Gastroesophageal sphincter (tissue), 4 donors: Measurements from ENCODE around the gene CDCP2. TPM values are rescaled to one million over a fixed set of nuclear protein-coding genes. Genes with fewer than 3 reads are reported as not detected.

Source experiments
- ATAC-seq: fragments of 150-250 bp; one replicate; pipeline ENCODE4 v1.9.1; 2016; ENCODE audit warnings: mild to moderate bottlenecking, moderate library complexity
- H3K27ac ChIP-seq, 4 donors: fragments of 200-600 bp; sonication (generic) in 3 of 4; 1 replicate in 3 of 4; 2 replicates in 1 of 4; pipeline ENCODE4 v1.5.1; 2016 to 2019
- H3K27me3 ChIP-seq: fragments of 200-600 bp; sonication (generic); one replicate; pipeline ENCODE4 v1.5.1; 2019
- H3K36me3 ChIP-seq, 2 donors: fragments of 200-600 bp; sonication (generic); one replicate each; pipeline ENCODE4 v1.5.1; 2019; ENCODE audit warnings: control low read depth in 1 of 2
- H3K4me1 ChIP-seq, 3 donors: fragments of 200-600 bp; sonication (generic); 1 replicate in 2 of 3; 2 replicates in 1 of 3; pipeline ENCODE4 v1.5.1; 2016 to 2019; ENCODE audit warnings: control low read depth in 2 of 3
- H3K4me3 ChIP-seq, 2 donors: fragments of 200-600 bp; sonication (generic); one replicate each; pipeline ENCODE4 v1.5.1; 2019; ENCODE audit warnings: mild to moderate bottlenecking in 1 of 2, moderate library complexity in 1 of 2
- H3K9me3 ChIP-seq, 3 donors: fragments of 200-600 bp; sonication (generic); one replicate each; pipeline ENCODE4 v1.5.1; 2017 to 2019; ENCODE audit warnings: control low read depth in 2 of 3
- EP300 ChIP-seq: sonication (generic); formaldehyde crosslinking; IDR thresholded peaks from one replicate; pipeline ENCODE4 v1.6.1; 2017; ENCODE audit warnings: antibody characterized with exemption, mild to moderate bottlenecking
- POLR2A ChIP-seq, 2 donors: fragments of 450-650 bp; IDR thresholded peaks; one replicate each; pipeline ENCODE4 v1.6.1; 2017; ENCODE audit warnings: antibody characterized with exemption in 2 of 2, mild to moderate bottlenecking in 2 of 2, moderate library complexity in 1 of 2
- POLR2AphosphoS5 ChIP-seq: sonication (generic); formaldehyde crosslinking; IDR thresholded peaks from one replicate; pipeline ENCODE4 v1.6.1; 2017; ENCODE audit warnings: antibody characterized with exemption
- WGBS, 2 donors: methylation state at CpG; one replicate each; pipeline ENCODE4 v1.1.5; 2018; ENCODE audit warnings: low coverage in 1 of 2; 5-methylcytosine and 5-hydroxymethylcytosine counted together
- total RNA-seq, 4 donors: library from RNA; depleted of rRNA; stranded (reverse); fragments of >200 nt; gene quantifications; one replicate each; pipeline ENCODE4 v1.1.0, GENCODE V29; 2016
- TF ChIP-seq, protein P1 (sequence below), 4 experiments: fragments of 200-600 bp in 2 of 4; fragments of 450-650 bp in 2 of 4; sonication (generic) in 1 of 4; IDR thresholded peaks; one replicate each; pipeline ENCODE4 v1.5.1; 2017 to 2019; ENCODE audit warnings: antibody characterized with exemption in 4 of 4, mild to moderate bottlenecking in 2 of 4, moderate library complexity in 2 of 4

Gene CDCP2
- total RNA-seq, 4 donors from 2014 or later, result 0.13 to 0.23 TPM; not detected in 2

DNA sequence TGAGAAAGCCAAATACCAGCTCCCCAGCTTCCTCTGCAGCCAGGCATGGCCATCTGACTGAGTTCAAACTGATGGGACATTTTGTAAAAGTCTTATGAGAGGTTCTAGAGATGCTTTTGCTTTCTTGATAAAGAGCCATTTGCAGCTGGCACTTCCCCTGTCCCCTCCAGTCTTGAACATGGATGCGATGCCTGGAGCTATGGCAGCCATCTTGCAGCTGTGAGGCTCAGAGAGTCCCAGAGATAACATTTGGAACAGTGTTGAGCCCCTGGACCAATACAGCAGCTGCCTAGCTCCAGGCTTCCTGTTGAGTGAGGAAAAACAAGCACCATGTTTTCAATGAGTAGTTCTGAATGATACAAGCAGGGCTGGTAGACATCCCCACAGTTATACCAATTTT lies 13.8 kb downstream of the CDCP2 start:
- Histone ChIP-seq H3K36me3 (no peaks in the 10 kb centered on the region), H3K27ac (no peak overlapping the region), H3K9me3 (no peaks in the 10 kb centered on the region), H3K27me3 (no peaks in the 10 kb centered on the region), H3K4me1 (no peaks in the 10 kb centered on the region), H3K4me3 (no peak overlapping the region)
- TF ChIP-seq POLR2A (IDR thresholded peaks at IDR 0.05), result no peak
- TF ChIP-seq, protein P1, sequence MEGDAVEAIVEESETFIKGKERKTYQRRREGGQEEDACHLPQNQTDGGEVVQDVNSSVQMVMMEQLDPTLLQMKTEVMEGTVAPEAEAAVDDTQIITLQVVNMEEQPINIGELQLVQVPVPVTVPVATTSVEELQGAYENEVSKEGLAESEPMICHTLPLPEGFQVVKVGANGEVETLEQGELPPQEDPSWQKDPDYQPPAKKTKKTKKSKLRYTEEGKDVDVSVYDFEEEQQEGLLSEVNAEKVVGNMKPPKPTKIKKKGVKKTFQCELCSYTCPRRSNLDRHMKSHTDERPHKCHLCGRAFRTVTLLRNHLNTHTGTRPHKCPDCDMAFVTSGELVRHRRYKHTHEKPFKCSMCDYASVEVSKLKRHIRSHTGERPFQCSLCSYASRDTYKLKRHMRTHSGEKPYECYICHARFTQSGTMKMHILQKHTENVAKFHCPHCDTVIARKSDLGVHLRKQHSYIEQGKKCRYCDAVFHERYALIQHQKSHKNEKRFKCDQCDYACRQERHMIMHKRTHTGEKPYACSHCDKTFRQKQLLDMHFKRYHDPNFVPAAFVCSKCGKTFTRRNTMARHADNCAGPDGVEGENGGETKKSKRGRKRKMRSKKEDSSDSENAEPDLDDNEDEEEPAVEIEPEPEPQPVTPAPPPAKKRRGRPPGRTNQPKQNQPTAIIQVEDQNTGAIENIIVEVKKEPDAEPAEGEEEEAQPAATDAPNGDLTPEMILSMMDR (IDR thresholded peaks at IDR 0.05), result no peak
- TF ChIP-seq POLR2AphosphoS5, result no peak
- TF ChIP-seq EP300, result no peak
- ATAC-seq, result no peak
- WGBS, 2 donors, result no CpG with 5 or more reads among the region's 1 CpG

DNA sequence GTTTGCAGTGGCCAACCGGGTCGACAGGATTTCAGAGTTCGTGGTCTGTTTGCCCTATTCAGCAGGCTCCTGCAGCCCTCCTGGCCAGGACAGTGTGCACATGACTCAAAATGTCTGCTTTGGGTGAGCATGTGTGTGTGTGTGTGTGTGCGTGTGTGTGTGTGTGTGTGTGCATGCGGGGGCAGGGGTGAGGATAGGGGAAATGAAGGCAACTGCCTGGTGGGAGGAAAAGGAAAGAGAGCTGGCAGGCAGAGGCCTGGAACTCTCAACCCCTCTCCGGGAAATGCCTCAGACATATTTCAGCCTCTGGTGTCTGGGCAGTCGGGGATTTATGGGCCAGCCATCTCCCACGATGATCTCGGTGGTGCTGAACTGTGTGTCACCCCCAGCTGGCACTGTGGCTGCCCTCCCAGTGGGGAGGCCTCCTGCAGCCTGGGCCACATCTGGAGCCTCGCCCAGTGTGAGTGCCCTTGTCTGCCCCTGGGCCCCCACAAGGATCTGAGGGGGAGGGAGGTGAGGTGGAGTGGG lies 15.2 kb downstream of the CDCP2 start:
- no peaks in the 10 kb centered on the region for H3K27me3 ChIP-seq
- no peak overlapping the region for H3K27ac ChIP-seq
- H3K4me3 ChIP-seq, result no peak overlapping the region
- WGBS, 2 donors, result 60% methylated on average over 1 of the region's 10 CpGs; no CpG with 5 or more reads in 1 of the 2 donors
- H3K36me3 ChIP-seq, result no peaks in the 10 kb centered on the region
- no peaks in the 10 kb centered on the region for H3K9me3 ChIP-seq
- no peak for ATAC-seq
- TF ChIP-seq POLR2AphosphoS5 (no peak), POLR2A (IDR thresholded peaks at IDR 0.05) (no peak), EP300 (no peak)
- TF ChIP-seq, protein P1 (IDR thresholded peaks at IDR 0.05), result no peak
- H3K4me1 ChIP-seq, result no peaks in the 10 kb centered on the region

DNA sequence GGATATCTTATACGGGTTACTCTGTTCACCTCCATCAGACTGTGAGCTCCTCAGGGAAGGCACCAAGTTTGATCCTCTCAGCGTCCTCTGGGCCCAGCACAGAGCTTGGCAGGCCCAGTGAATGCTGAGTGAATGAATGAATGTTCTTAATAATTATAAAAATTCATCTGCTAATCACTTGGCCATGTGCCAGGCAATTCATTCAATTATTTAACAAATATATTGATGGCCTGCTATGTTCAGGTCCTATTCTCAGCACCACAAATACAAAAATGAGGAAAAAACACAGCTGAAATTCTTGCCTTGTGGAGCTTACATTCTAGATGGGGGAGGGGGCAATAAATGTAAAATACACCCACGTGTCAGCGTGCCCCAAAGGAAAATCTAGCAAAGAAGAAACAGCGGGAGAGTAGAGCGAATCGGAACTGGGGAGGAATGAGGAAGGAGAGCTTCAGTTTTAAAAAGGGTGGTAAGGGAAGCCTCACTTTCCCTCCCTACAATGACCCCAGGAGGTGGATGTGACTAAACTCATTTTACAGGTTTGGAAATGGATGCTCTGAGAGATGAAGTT lies 15.8 kb downstream of the CDCP2 start:
- H3K27me3 ChIP-seq, result no peaks in the 10 kb centered on the region
- no peaks in the 10 kb centered on the region for H3K4me1 ChIP-seq
- no peak for TF ChIP-seq POLR2A (IDR thresholded peaks at IDR 0.05)
- ATAC-seq, result no peak
- no peaks in the 10 kb centered on the region for H3K36me3 ChIP-seq
- H3K9me3 ChIP-seq, result no peaks in the 10 kb centered on the region
- 85 to 86% methylated on average over 5 to 7 of the region's 7 CpGs for WGBS, 2 donors
- no peak overlapping the region for H3K27ac ChIP-seq
- H3K4me3 ChIP-seq, result no peak overlapping the region

DNA sequence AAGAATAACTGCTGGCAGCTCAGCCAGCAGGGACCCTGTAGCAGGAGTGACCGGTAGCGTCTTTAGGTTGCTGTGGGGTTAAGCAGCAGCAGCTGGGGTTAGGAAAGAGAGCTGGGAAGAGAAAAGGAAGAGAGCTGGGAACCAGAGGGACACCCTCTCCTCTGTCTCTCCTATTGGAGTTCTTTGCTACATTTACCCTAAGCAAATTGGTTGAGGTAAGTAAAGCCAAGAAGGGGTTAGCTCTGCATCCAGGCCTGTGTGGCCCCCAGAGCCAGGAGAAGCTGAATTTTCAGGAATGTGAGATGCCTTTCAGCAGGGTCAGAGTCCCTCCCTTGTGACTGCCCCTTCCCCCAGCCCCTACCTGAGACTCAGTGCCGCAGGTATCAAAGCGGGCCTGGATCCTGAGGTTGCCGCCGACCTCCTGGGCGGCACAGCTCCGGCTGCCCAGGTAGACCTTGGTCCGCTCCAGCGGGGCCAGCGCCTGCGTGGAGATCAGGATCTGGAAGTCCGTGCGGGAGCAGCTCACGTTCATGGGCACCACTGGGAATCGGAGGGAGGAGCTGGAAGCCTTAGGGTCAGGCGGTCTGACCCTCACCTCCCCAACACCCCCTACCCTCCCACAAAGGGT lies 16.4 kb downstream of the CDCP2 start:
- no peaks in the 10 kb centered on the region for H3K4me1 ChIP-seq
- 83% methylated on average over 2 of the region's 17 CpGs; no CpG with 5 or more reads in 1 of the 2 donors for WGBS, 2 donors
- no peak overlapping the region for H3K4me3 ChIP-seq
- ATAC-seq, result no peak
- no peaks in the 10 kb centered on the region for H3K27me3 ChIP-seq
- H3K9me3 ChIP-seq, result no peaks in the 10 kb centered on the region
- no peak overlapping the region for H3K27ac ChIP-seq
- H3K36me3 ChIP-seq, result no peaks in the 10 kb centered on the region
- TF ChIP-seq POLR2A (IDR thresholded peaks at IDR 0.05) (no peak), POLR2AphosphoS5 (no peak), EP300 (no peak)
- TF ChIP-seq, protein P1 (IDR thresholded peaks at IDR 0.05), result no peak

DNA sequence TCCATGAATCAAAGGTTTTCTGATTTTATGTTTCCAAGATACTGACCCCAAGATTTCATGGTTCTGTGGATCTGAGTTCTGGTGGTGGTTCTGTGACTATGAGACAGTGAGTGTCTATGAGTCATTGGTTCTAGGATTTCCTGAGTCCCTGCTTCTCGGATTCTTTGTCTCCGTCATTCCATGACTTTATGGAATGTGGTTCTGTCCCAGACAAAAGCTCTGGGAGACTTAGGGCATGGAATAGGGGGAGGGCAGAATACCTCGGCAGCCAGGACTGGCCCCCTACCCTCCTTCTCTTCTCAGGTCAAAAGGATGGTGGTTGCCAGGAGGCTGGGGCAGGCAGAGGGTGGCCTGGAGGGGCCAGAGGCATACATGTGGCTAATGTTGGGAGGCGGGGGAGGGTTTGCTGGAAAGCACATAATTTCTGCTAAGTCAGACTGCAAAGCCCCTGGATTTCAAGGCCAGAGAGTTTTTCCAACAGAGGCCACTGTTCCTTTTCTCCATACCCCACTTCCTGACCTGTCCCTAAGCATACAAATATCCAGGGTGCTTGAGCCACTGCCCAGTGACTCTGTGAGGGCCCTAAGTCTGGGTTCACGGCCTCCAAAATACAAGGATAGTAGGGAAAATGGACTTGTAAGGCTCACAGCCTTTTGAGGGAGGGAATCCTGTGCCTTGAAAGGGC lies 17.2 kb downstream of the CDCP2 start:
- Histone ChIP-seq H3K9me3 (no peaks in the 10 kb centered on the region), H3K27ac (no peak overlapping the region), H3K4me3 (no peak overlapping the region), H3K4me1 (no peaks in the 10 kb centered on the region), H3K27me3 (no peaks in the 10 kb centered on the region), H3K36me3 (no peaks in the 10 kb centered on the region)
- WGBS, 2 donors, result 42% methylated on average over 2 of the region's 5 CpGs; no CpG with 5 or more reads in 1 of the 2 donors
- no peak for ATAC-seq
- TF ChIP-seq, protein P1 (IDR thresholded peaks at IDR 0.05), result no peak
